PC-9 (cell line): ENCODE results near the gene CDCA7L.

Experiments used
- CTCF ChIP-seq: fragments of 200-600 bp; sonication (generic); conservative IDR thresholded peaks from 2 replicates; pipeline ENCODE4 v1.6.1; 2017; ENCODE audit warnings: mixed run types, antibody characterized with exemption, mild to moderate bottlenecking, moderate library complexity
- EZH2 ChIP-seq: fragments of 200-600 bp; sonication (generic); IDR thresholded peaks from 2 replicates; pipeline ENCODE4 v1.8.0; 2017; ENCODE audit warnings: antibody characterized with exemption, low read depth

- TF ChIP-seq CTCF (no peak), EZH2 (no peak)
These were observed 6.4 kb downstream of the CDCA7L start for GRCh38 chr7:21939136-21939857.
